IMR-90 (cell line): ENCODE data around the gene SEPHS1. TPM values are rescaled to one million over a fixed set of nuclear protein-coding genes. Genes with fewer than 3 reads are reported as not detected.

Experiments
- ATAC-seq: fragments of 200-7000 bp; cut with Tn5 transposase; 2 replicates; pipeline ENCODE4 v1.9.1; 2020; ENCODE audit warnings: low read depth, mild to moderate bottlenecking, moderate library complexity
- BruUV-seq: library from RNA; stranded (reverse); fragments of 400-500 nt; replicated peaks from 2 replicates; lab custom pipeline; 2021; lab: Mats Ljungman, UMichigan
- CTCF ChIA-PET: fragments of 300-600 bp; formaldehyde crosslinking; extraction: SDS; loops from one replicate; lab custom pipeline; 2021; ENCODE audit warnings: antibody characterized with exemption; lab: Yijun Ruan, JAX
- POLR2A ChIA-PET: fragments of 300-600 bp; sonication (Branson Sonifier 250); formaldehyde crosslinking; loops from one replicate; lab custom pipeline; 2022; ENCODE audit warnings: antibody characterized with exemption; ENCODE audit not compliant: unreplicated experiment; lab: Charles Lee
- DNase-seq: peaks from one replicate; pipeline ENCODE4 v3.0.0; 2013
- H2AFZ ChIP-seq: replicated peaks from 2 replicates; pipeline ENCODE3; 2013; ENCODE audit warnings: low read length, mild to moderate bottlenecking; ENCODE audit not compliant: poor library complexity
- H2AK5ac ChIP-seq: 2 replicates; pipeline ENCODE4 v1.6.1; 2013; ENCODE audit warnings: low read depth, low read length, inconsistent platforms
- H2AK9ac ChIP-seq: replicated peaks from 2 replicates; pipeline ENCODE3; 2013; ENCODE audit warnings: mild to moderate bottlenecking, low read depth, low read length, moderate library complexity; ENCODE audit not compliant: poor library complexity
- H2BK120ac ChIP-seq: 2 replicates; pipeline ENCODE4 v1.6.1; 2013; ENCODE audit warnings: low read depth, low read length, inconsistent platforms
- H2BK15ac ChIP-seq: 3 replicates; pipeline ENCODE4 v1.6.1; 2013; ENCODE audit warnings: low read depth, low read length, inconsistent platforms
- H2BK20ac ChIP-seq: 2 replicates; pipeline ENCODE4 v1.6.1; 2013; ENCODE audit warnings: low read depth, mild to moderate bottlenecking, inconsistent platforms, low read length, moderate library complexity
- H2BK5ac ChIP-seq: 2 replicates; pipeline ENCODE4 v1.6.1; 2013; ENCODE audit warnings: mild to moderate bottlenecking, low read depth, low read length, inconsistent platforms; ENCODE audit not compliant: poor library complexity, severe bottlenecking
- H3K14ac ChIP-seq: replicated peaks from 2 replicates; pipeline ENCODE4 v1.6.1; 2013; ENCODE audit warnings: low read depth, low read length, inconsistent platforms
- H3K18ac ChIP-seq: 2 replicates; pipeline ENCODE4 v1.6.1; 2013; ENCODE audit warnings: low read depth, low read length, control low read depth
- H3K23ac ChIP-seq: 2 replicates; pipeline ENCODE4 v1.6.1; 2013; ENCODE audit warnings: low read depth, low read length, inconsistent platforms
- H3K27ac ChIP-seq: 2 replicates; pipeline ENCODE4 v1.5.1; 2013; ENCODE audit warnings: mild to moderate bottlenecking, control low read depth, low read length; ENCODE audit not compliant: insufficient read depth
- H3K27me3 ChIP-seq: 2 replicates; pipeline ENCODE4 v1.6.1; 2013; ENCODE audit warnings: low read length; ENCODE audit not compliant: control insufficient read depth, insufficient read depth
- H3K36me3 ChIP-seq: 2 replicates; pipeline ENCODE4 v1.6.1; 2013; ENCODE audit warnings: low read length, mixed read lengths; ENCODE audit not compliant: control insufficient read depth, insufficient read depth
- H3K4ac ChIP-seq: 2 replicates; pipeline ENCODE4 v1.6.1; 2013; ENCODE audit warnings: low read depth, low read length, inconsistent platforms
- H3K4me1 ChIP-seq: 2 replicates; pipeline ENCODE4 v1.6.1; 2013; ENCODE audit warnings: low read length, mixed read lengths; ENCODE audit not compliant: control insufficient read depth, insufficient read depth
- H3K4me2 ChIP-seq: 2 replicates; pipeline ENCODE4 v1.6.1; 2013; ENCODE audit warnings: low read depth, mild to moderate bottlenecking, control low read depth, low read length, moderate library complexity
- H3K4me3 ChIP-seq: 2 replicates; pipeline ENCODE4 v1.5.1; 2013; ENCODE audit warnings: low read depth, mild to moderate bottlenecking, control low read depth, low read length, moderate library complexity; ENCODE audit not compliant: insufficient read depth
- H3K56ac ChIP-seq: 2 replicates; pipeline ENCODE4 v1.6.1; 2013; ENCODE audit warnings: low read length, inconsistent platforms; ENCODE audit not compliant: insufficient read depth; ENCODE audit errors: extremely low read depth
- H3K79me1 ChIP-seq, 2 experiments: 2 replicates each; pipeline ENCODE4 v1.6.1; 2013; ENCODE audit warnings: low read length in 2 of 2, inconsistent platforms in 1 of 2, low read depth in 1 of 2
- H3K9ac ChIP-seq: 2 replicates; pipeline ENCODE4 v1.6.1; 2013; ENCODE audit warnings: low read depth, low read length, control low read depth
- H3K9me1 ChIP-seq: 2 replicates; pipeline ENCODE4 v1.6.1; 2013; ENCODE audit warnings: low read length, inconsistent platforms; ENCODE audit not compliant: insufficient read depth
- H3K9me3 ChIP-seq: 2 replicates; pipeline ENCODE4 v1.6.1; 2013; ENCODE audit warnings: low read length; ENCODE audit not compliant: control insufficient read depth, insufficient read depth
- H4K20me1 ChIP-seq: 2 replicates; pipeline ENCODE4 v1.6.1; 2013; ENCODE audit warnings: low read length, inconsistent platforms; ENCODE audit not compliant: insufficient read depth
- H4K5ac ChIP-seq: 2 replicates; pipeline ENCODE4 v1.6.1; 2013; ENCODE audit warnings: mild to moderate bottlenecking, low read depth, low read length, control low read depth
- H4K8ac ChIP-seq, 2 experiments: 2 replicates each; pipeline ENCODE4 v1.6.1; 2013; ENCODE audit warnings: low read depth in 2 of 2, low read length in 2 of 2, control low read depth in 1 of 2, inconsistent platforms in 1 of 2
- H4K91ac ChIP-seq: 2 replicates; pipeline ENCODE4 v1.6.1; 2013; ENCODE audit warnings: low read depth, low read length, inconsistent platforms; ENCODE audit not compliant: insufficient read depth
- BHLHE40 ChIP-seq: fragments of 150-350 bp; IDR thresholded peaks from 2 replicates; pipeline ENCODE4 v1.6.1; 2016; ENCODE audit warnings: mild to moderate bottlenecking, low read depth, low read length
- CEBPB ChIP-seq: IDR thresholded peaks from 2 replicates; pipeline ENCODE4 v1.6.1; 2012; ENCODE audit warnings: low read depth, low read length, improper control_type of control experiment
- CHD1 ChIP-seq: IDR thresholded peaks from 2 replicates; pipeline ENCODE4 v1.6.1; 2012; ENCODE audit warnings: low read depth, low read length, improper control_type of control experiment
- MAFK ChIP-seq: IDR thresholded peaks from 2 replicates; pipeline ENCODE4 v1.6.1; 2012; ENCODE audit warnings: low read depth, low read length, improper control_type of control experiment
- MAZ ChIP-seq: IDR thresholded peaks from 2 replicates; pipeline ENCODE4 v1.6.1; 2012; ENCODE audit warnings: low read depth, mild to moderate bottlenecking, low read length, improper control_type of control experiment, moderate library complexity, borderline replicate concordance
- NFE2L2 ChIP-seq: fragments of 150-350 bp; IDR thresholded peaks from 2 replicates; pipeline ENCODE4 v1.6.1; 2016; ENCODE audit warnings: low read depth, mild to moderate bottlenecking, low read length
- POLR2A ChIP-seq: IDR thresholded peaks from 2 replicates; pipeline ENCODE4 v1.6.1; 2012; ENCODE audit warnings: mild to moderate bottlenecking, low read depth, low read length
- RAD21 ChIP-seq: IDR thresholded peaks from 2 replicates; pipeline ENCODE4 v1.6.1; 2012; ENCODE audit warnings: low read length, improper control_type of control experiment
- RFX5 ChIP-seq: IDR thresholded peaks from 2 replicates; pipeline ENCODE4 v1.8.0; 2012; ENCODE audit warnings: low read depth, mild to moderate bottlenecking, low read length, moderate library complexity
- WGBS, 2 experiments: methylation state at CpG; one replicate each; pipeline versions ENCODE4 v1.1.5 to v1.1.7; 2013; ENCODE audit warnings: missing lambda C conversion rate in 2 of 2; ENCODE audit not compliant: insufficient read length in 1 of 2; ENCODE audit errors: extremely low coverage in 2 of 2; 5-methylcytosine and 5-hydroxymethylcytosine counted together
- dilution Hi-C: fragments of 300-500 bp; cut with HindIII; formaldehyde crosslinking; loops from one replicate; pipeline ENCODE4 v1.14.3; 2018; ENCODE audit warnings: low sequenced_read_pairs; ENCODE audit not compliant: unreplicated experiment
- in situ Hi-C: fragments of 300-500 bp; cut with MboI; formaldehyde crosslinking; loops from 3 replicates; pipeline ENCODE4 v1.14.3; 2019; ENCODE audit warnings: low sequenced_read_pairs, inconsistent platforms, mixed read lengths
- intact Hi-C: fragments of 100-400 bp; cut with micrococcal nuclease; formaldehyde crosslinking; loops from 2 replicates; pipeline ENCODE4 v1.10.0; 2022
- polyA plus RNA-seq, 3 experiments: library from polyadenylated mRNA; depleted of rRNA; stranded (reverse); fragments of >200 nt; gene quantifications; 2 replicates each; pipeline ENCODE4 v1.2.3, GENCODE V29; 2012; ENCODE audit warnings: low replicate concordance in 1 of 3
- total RNA-seq: library from RNA; depleted of rRNA; stranded (reverse); fragments of >200 nt; gene quantifications from 2 replicates; pipeline ENCODE4 v1.2.3, GENCODE V29; 2012
- TF ChIP-seq, protein P1 (sequence below): fragments of 150-350 bp; IDR thresholded peaks from 2 replicates; pipeline ENCODE4 v1.6.1; 2016; ENCODE audit warnings: low read depth, mild to moderate bottlenecking, low read length, moderate library complexity, borderline replicate concordance

SEPHS1 gene
- total and polyA plus RNA-seq, 2 of the 4 experiments (the other 2 are of a cell fraction), result 39.4 to 69.4 TPM

DNA sequence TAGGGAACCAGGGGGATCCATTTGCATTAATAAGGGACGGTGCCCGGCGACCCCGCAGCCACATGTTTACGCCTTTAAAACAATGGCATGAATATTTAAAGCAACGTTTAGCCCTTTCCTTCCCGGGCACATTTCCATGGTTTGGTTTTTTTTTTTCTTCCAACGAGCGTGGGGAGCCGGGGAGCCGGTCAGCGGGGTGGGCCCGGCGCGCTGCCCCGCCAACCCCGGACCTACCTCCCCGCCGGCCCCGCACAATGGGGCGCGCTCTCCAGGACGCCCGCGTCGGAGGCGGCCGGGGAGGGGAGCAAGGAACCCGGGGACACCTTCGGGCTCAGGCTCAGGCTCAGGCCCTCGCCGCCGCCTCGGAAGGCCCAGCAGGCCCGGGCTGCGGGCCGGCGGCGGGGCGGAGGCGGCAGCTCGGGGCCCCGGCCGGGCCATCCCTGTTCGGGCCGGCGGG, 1.0 kb downstream of the SEPHS1 start:
- Histone ChIP-seq H3K23ac (peak overlapping the region; percentile 47), H3K4me1 (peaks cover 8% of the 10 kb centered on the region), H4K5ac (no peak overlapping the region; the same call in 1 of the 2 replicates), H3K4ac (peak overlapping the region; percentile 34), H3K79me1 (peaks cover 14 to 41% of the 10 kb centered on the region in 2 experiments), H4K91ac (peak overlapping the region; percentile 61), H4K20me1 (no peaks in the 10 kb centered on the region), H3K18ac (no peak overlapping the region), H3K56ac (peak overlapping the region; percentile 88), H2BK20ac (no peak overlapping the region), H3K4me3 (peak overlapping the region; percentile 51), H2BK15ac (no peak overlapping the region), H2BK5ac (peak overlapping the region; percentile 40), H3K9ac (peak overlapping the region; percentile 75), H3K4me2 (peak overlapping the region; percentile 82), H2AK9ac (peak overlapping the region; percentile 93), H4K8ac (peak overlapping the region; percentile 2 to 6; a peak in 3 of 4 replicates), H2BK120ac (no peak overlapping the region), H3K9me3 (no peaks in the 10 kb centered on the region), H2AK5ac (peak overlapping the region; percentile 84), H3K27ac (peak overlapping the region; percentile 74), H3K27me3 (peaks cover 9% of the 10 kb centered on the region), H3K14ac (peak overlapping the region; percentile 77), H3K9me1 (peaks cover 3% of the 10 kb centered on the region; the same call in 1 of the 2 replicates), H2AFZ (peak overlapping the region; percentile 84), H3K36me3 (peaks cover 2% of the 10 kb centered on the region; the same call in 1 of the 2 replicates)
- CTCF ChIA-PET, result no interaction called here
- dilution Hi-C loops (no loop called here), in situ Hi-C loops (no loop called here), intact Hi-C loops (no loop called here)
- no TSS peak for BruUV-seq
- WGBS, 2 experiments, result 1% methylated on average over 13 of the region's 47 CpGs; no CpG with 5 or more reads in 1 of the 2 experiments
- no peak for TF ChIP-seq NFE2L2
- TF ChIP-seq RFX5, result no peak
- TF ChIP-seq POLR2A, result no peak
- TF ChIP-seq, protein P1, sequence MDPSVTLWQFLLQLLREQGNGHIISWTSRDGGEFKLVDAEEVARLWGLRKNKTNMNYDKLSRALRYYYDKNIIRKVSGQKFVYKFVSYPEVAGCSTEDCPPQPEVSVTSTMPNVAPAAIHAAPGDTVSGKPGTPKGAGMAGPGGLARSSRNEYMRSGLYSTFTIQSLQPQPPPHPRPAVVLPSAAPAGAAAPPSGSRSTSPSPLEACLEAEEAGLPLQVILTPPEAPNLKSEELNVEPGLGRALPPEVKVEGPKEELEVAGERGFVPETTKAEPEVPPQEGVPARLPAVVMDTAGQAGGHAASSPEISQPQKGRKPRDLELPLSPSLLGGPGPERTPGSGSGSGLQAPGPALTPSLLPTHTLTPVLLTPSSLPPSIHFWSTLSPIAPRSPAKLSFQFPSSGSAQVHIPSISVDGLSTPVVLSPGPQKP, result no peak
- no peak for TF ChIP-seq RAD21
- TF ChIP-seq CHD1, result no peak
- no peak for TF ChIP-seq BHLHE40
- no peak for TF ChIP-seq CEBPB
- TF ChIP-seq MAFK, result no peak
- TF ChIP-seq MAZ, result no peak
- DNase-seq (no peak), ATAC-seq (peak; percentile 15)
- POLR2A ChIA-PET, result no interaction called here
